NB4 (cell line): Measurements from ENCODE around the gene ITGB3.

Source experiments
- CTCF ChIP-seq: IDR thresholded peaks from one replicate; pipeline ENCODE4 v1.5.1; 2012; ENCODE audit warnings: low read depth, low read length
- MAX ChIP-seq: IDR thresholded peaks from 2 replicates; pipeline ENCODE4 v1.6.1; 2011; ENCODE audit warnings: low read depth, low read length
- MYC ChIP-seq: IDR thresholded peaks from 2 replicates; pipeline ENCODE4 v1.6.1; 2011; ENCODE audit warnings: low read depth, low read length
- POLR2A ChIP-seq: IDR thresholded peaks from 2 replicates; pipeline ENCODE4 v1.6.1; 2011; ENCODE audit warnings: mild to moderate bottlenecking; ENCODE audit not compliant: insufficient read length; ENCODE audit errors: extremely low read depth

GRCh38 chr17:47287639-47288038 lies 34.0 kb downstream of the ITGB3 start:
- TF ChIP-seq MAX (no peak), CTCF (no peak), POLR2A (no peak), MYC (no peak)
